Panc1 (cell line): ENCODE measurements around the gene ITGB5. TPM values are rescaled to one million over a fixed set of nuclear protein-coding genes. Genes with fewer than 3 reads are reported as not detected.

Source experiments
- ATAC-seq: fragments of 200-7000 bp; cut with Tn5 transposase; 2 replicates; pipeline ENCODE4 v1.9.1; 2020; ENCODE audit warnings: mild to moderate bottlenecking, moderate library complexity
- BruUV-seq: library from RNA; stranded (reverse); fragments of 400-500 nt; replicated peaks from 2 replicates; lab custom pipeline; 2021; lab: Mats Ljungman, UMichigan
- CTCF ChIA-PET: fragments of 300-600 bp; sonication (Branson Sonifier 250); formaldehyde crosslinking; loops from one replicate; lab custom pipeline; 2022; ENCODE audit warnings: antibody characterized with exemption; lab: Charles Lee
- POLR2A ChIA-PET: fragments of 300-600 bp; sonication (Branson Sonifier 250); formaldehyde crosslinking; loops from one replicate; lab custom pipeline; 2022; ENCODE audit warnings: antibody characterized with exemption; lab: Charles Lee
- DNase-seq: peaks from one replicate; pipeline ENCODE4 v3.0.0-alpha.2; 2010; ENCODE audit warnings: low read depth, low spot score
- H3K27ac ChIP-seq: 2 replicates; pipeline ENCODE4 v1.5.1; 2011; ENCODE audit warnings: mild to moderate bottlenecking, low read length, inconsistent platforms
- H3K27me3 ChIP-seq: fragments of 200-500 bp; sonication (Bioruptor generic); 2 replicates; pipeline ENCODE4 v1.6.0; 2014; ENCODE audit warnings: low read length, inconsistent platforms; ENCODE audit not compliant: control insufficient read depth, insufficient read depth
- H3K36me3 ChIP-seq: fragments of 200-500 bp; sonication (Bioruptor generic); 2 replicates; pipeline ENCODE4 v1.5.1; 2014; ENCODE audit warnings: inconsistent platforms, mild to moderate bottlenecking, low read length, moderate library complexity; ENCODE audit not compliant: control insufficient read depth, insufficient read depth
- H3K4me1 ChIP-seq: 2 replicates; pipeline ENCODE4 v1.5.1; 2011; ENCODE audit warnings: inconsistent platforms, mild to moderate bottlenecking, low read length, moderate library complexity; ENCODE audit not compliant: control insufficient read depth, insufficient read depth
- H3K4me3 ChIP-seq, 2 experiments: 2 replicates each; pipeline ENCODE4 v1.5.1; 2011 to 2012; ENCODE audit warnings: low read depth in 2 of 2, low read length in 2 of 2, mild to moderate bottlenecking in 2 of 2, inconsistent platforms in 1 of 2, moderate library complexity in 1 of 2
- H3K9me3 ChIP-seq: fragments of 200-500 bp; sonication (Bioruptor generic); 2 replicates; pipeline ENCODE4 v1.5.1; 2014; ENCODE audit warnings: low read depth, mild to moderate bottlenecking, inconsistent platforms, low read length, moderate library complexity; ENCODE audit not compliant: control insufficient read depth, insufficient read depth
- POLR2AphosphoS5 ChIP-seq: IDR thresholded peaks from 2 replicates; pipeline ENCODE4 v1.6.1; 2012; ENCODE audit warnings: mild to moderate bottlenecking, low read depth, low read length, moderate library complexity
- SIN3A ChIP-seq: IDR thresholded peaks from 2 replicates; pipeline ENCODE4 v1.6.1; 2012; ENCODE audit warnings: low read depth, mild to moderate bottlenecking, low read length, moderate library complexity, borderline replicate concordance; ENCODE audit not compliant: insufficient read depth
- TCF7L2 ChIP-seq: IDR thresholded peaks from 2 replicates; pipeline ENCODE4 v1.6.1; 2011; ENCODE audit warnings: mild to moderate bottlenecking, low read depth, low read length, inconsistent platforms
- in situ Hi-C: cut with HindIII; loops from 2 replicates; pipeline ENCODE4 v1.10.0; 2016; ENCODE audit warnings: low sequenced_read_pairs, low pct_unique_long_range_greater_than_20kb
- intact Hi-C: fragments of 100-400 bp; cut with micrococcal nuclease; formaldehyde crosslinking; loops from one replicate; pipeline ENCODE4 v1.10.0; 2022; ENCODE audit not compliant: unreplicated experiment
- total RNA-seq: library from RNA; stranded (reverse); gene quantifications from one replicate; pipeline ENCODE4 v1.2.1, GENCODE V29; 2021; ENCODE audit not compliant: unreplicated experiment
- TF ChIP-seq, protein P1 (sequence below): fragments of 450-650 bp; IDR thresholded peaks from 2 replicates; pipeline ENCODE4 v1.5.1; 2017; ENCODE audit warnings: mild to moderate bottlenecking
- TF ChIP-seq, protein P2 (sequence below), 2 experiments: IDR thresholded peaks; 2 replicates each; pipeline ENCODE4 v1.6.1; 2011 to 2012; ENCODE audit warnings: low read depth in 2 of 2, control low read depth in 1 of 2, low read length in 1 of 2, mild to moderate bottlenecking in 1 of 2, moderate library complexity in 1 of 2; ENCODE audit not compliant: insufficient read depth in 1 of 2

Gene ITGB5
- total RNA-seq, 1 experiment from 2014 or later, result 446 TPM

- no TSS peak for BruUV-seq
- Histone ChIP-seq H3K27me3 (no peaks in the 10 kb centered on the region), H3K4me3 (no peak overlapping the region), H3K9me3 (no peaks in the 10 kb centered on the region), H3K27ac (peak overlapping the region; percentile 85), H3K36me3 (peaks cover 6% of the 10 kb centered on the region; the same call in 1 of the 2 replicates), H3K4me1 (peaks cover 50% of the 10 kb centered on the region)
- intact Hi-C loops, result no loop called here
- no peak for DNase-seq
- ChIA-PET POLR2A (interaction anchor here (0.5 kb wide), 1 partner anchor 40 kb away, joined by 6 read pairs; no protein-coding TSS in a partner anchor), CTCF (no interaction called here)
- TF ChIP-seq, protein P1, sequence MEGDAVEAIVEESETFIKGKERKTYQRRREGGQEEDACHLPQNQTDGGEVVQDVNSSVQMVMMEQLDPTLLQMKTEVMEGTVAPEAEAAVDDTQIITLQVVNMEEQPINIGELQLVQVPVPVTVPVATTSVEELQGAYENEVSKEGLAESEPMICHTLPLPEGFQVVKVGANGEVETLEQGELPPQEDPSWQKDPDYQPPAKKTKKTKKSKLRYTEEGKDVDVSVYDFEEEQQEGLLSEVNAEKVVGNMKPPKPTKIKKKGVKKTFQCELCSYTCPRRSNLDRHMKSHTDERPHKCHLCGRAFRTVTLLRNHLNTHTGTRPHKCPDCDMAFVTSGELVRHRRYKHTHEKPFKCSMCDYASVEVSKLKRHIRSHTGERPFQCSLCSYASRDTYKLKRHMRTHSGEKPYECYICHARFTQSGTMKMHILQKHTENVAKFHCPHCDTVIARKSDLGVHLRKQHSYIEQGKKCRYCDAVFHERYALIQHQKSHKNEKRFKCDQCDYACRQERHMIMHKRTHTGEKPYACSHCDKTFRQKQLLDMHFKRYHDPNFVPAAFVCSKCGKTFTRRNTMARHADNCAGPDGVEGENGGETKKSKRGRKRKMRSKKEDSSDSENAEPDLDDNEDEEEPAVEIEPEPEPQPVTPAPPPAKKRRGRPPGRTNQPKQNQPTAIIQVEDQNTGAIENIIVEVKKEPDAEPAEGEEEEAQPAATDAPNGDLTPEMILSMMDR, result no peak
- TF ChIP-seq SIN3A, result no peak
- TF ChIP-seq TCF7L2, result no peak
- TF ChIP-seq POLR2AphosphoS5, result no peak
- TF ChIP-seq, protein P2, sequence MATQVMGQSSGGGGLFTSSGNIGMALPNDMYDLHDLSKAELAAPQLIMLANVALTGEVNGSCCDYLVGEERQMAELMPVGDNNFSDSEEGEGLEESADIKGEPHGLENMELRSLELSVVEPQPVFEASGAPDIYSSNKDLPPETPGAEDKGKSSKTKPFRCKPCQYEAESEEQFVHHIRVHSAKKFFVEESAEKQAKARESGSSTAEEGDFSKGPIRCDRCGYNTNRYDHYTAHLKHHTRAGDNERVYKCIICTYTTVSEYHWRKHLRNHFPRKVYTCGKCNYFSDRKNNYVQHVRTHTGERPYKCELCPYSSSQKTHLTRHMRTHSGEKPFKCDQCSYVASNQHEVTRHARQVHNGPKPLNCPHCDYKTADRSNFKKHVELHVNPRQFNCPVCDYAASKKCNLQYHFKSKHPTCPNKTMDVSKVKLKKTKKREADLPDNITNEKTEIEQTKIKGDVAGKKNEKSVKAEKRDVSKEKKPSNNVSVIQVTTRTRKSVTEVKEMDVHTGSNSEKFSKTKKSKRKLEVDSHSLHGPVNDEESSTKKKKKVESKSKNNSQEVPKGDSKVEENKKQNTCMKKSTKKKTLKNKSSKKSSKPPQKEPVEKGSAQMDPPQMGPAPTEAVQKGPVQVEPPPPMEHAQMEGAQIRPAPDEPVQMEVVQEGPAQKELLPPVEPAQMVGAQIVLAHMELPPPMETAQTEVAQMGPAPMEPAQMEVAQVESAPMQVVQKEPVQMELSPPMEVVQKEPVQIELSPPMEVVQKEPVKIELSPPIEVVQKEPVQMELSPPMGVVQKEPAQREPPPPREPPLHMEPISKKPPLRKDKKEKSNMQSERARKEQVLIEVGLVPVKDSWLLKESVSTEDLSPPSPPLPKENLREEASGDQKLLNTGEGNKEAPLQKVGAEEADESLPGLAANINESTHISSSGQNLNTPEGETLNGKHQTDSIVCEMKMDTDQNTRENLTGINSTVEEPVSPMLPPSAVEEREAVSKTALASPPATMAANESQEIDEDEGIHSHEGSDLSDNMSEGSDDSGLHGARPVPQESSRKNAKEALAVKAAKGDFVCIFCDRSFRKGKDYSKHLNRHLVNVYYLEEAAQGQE (IDR thresholded peaks at IDR 0.05; ENCODE audit: insufficient read depth in 1 of 2, low read depth in 2 of 2, low read length in 1 of 2), result no peak
- in situ Hi-C loops, result no loop called here
- ATAC-seq, result no peak
These were observed 54.1 kb downstream of the ITGB5 start for GRCh38 chr3:124832782-124833709.

DNA sequence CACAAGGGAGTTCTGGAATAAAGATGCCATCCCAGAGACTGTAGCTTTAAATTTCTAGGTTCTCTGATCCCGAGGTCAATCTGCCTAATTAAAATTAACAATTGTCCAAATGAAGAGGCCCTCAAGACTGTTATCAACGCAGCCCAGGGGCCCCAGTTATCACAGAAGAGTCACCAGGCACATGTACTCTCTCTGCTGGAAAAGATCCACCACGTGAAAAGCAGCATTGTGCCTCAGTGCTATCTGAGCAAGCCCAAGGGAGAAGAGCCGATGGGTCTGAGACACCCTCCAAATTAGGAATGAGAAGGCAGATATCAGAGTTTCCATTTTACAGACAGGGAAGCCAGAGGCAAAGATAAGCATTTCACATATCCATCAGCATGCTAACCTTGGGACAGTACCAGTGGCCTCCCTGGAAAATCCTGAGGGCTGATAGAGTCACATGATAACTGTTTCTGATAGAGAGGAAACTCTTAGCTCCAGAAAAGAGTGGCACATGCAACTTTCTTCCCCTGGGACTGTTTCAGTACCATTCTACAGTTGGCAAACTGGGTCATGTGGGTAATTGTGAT, 55.5 kb downstream of the ITGB5 start:
- Histone ChIP-seq H3K4me3 (no peak overlapping the region), H3K9me3 (no peaks in the 10 kb centered on the region), H3K27ac (peak overlapping the region; percentile 85), H3K36me3 (peaks cover 4% of the 10 kb centered on the region; the same call in 1 of the 2 replicates), H3K4me1 (peaks cover 44% of the 10 kb centered on the region), H3K27me3 (no peaks in the 10 kb centered on the region)
- ChIA-PET CTCF (interaction anchor here (0.6 kb wide), 1 partner anchor 26 kb away, joined by 5 read pairs; no protein-coding TSS in a partner anchor), POLR2A (no interaction called here)
- ATAC-seq, result no peak
- intact Hi-C loops, result no loop called here
- no TSS peak for BruUV-seq
- no peak for DNase-seq
- TF ChIP-seq SIN3A (no peak), POLR2AphosphoS5 (no peak), TCF7L2 (no peak)
- TF ChIP-seq, protein P1, result no peak
- TF ChIP-seq, protein P2 (IDR thresholded peaks at IDR 0.05; ENCODE audit: insufficient read depth in 1 of 2, low read depth in 2 of 2, low read length in 1 of 2), result no peak
- in situ Hi-C loops, result no loop called here
